ENCODE data around the gene TRAPPC2.
A peak's percentile ranks its signal among the peaks of the same experiment; 100 is the strongest.

DNA sequence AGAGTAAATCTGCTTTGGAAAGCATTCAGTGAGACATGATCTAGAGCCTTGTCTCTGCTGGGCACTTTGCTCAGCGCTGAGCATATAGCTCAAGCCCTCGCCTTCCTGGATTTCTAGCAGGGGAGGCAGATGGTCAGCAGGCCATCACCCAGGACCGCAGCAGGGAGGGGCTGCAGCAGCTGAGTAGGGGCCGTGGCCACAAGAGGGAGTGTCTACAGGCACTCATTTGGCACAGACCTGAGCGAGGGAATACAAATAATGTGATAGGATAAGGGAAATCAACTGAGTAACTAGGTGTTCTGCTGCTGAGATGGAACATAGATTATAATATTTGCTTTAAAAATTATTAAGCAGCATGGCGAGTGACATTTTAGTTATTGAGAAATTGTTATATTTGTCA, 30.3 kb upstream of the TRAPPC2 start:
- TF ChIP-seq, protein P1, sequence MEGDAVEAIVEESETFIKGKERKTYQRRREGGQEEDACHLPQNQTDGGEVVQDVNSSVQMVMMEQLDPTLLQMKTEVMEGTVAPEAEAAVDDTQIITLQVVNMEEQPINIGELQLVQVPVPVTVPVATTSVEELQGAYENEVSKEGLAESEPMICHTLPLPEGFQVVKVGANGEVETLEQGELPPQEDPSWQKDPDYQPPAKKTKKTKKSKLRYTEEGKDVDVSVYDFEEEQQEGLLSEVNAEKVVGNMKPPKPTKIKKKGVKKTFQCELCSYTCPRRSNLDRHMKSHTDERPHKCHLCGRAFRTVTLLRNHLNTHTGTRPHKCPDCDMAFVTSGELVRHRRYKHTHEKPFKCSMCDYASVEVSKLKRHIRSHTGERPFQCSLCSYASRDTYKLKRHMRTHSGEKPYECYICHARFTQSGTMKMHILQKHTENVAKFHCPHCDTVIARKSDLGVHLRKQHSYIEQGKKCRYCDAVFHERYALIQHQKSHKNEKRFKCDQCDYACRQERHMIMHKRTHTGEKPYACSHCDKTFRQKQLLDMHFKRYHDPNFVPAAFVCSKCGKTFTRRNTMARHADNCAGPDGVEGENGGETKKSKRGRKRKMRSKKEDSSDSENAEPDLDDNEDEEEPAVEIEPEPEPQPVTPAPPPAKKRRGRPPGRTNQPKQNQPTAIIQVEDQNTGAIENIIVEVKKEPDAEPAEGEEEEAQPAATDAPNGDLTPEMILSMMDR (IDR thresholded peaks at IDR 0.05): peak in 3 of 7 experiments; percentile 27 to 43 (median 32)
- TF ChIP-seq POLR2A (IDR thresholded peaks at IDR 0.05): no peak
- TF ChIP-seq POLR2AphosphoS5 (IDR thresholded peaks at IDR 0.05): peak in 2 of 3 donors; percentile 32 to 48
- no peak for TF ChIP-seq EP300 (IDR thresholded peaks at IDR 0.05)
